HG02884 (cell line): ENCODE measurements around the gene PXDN.

Source experiments
- ATAC-seq: cut with Tn5 transposase; IDR thresholded peaks from one replicate; pipeline ENCODE4 v1.9.1; 2021; ENCODE audit warnings: mild to moderate bottlenecking, moderate library complexity; ENCODE audit not compliant: unreplicated experiment

PXDN gene

DNA sequence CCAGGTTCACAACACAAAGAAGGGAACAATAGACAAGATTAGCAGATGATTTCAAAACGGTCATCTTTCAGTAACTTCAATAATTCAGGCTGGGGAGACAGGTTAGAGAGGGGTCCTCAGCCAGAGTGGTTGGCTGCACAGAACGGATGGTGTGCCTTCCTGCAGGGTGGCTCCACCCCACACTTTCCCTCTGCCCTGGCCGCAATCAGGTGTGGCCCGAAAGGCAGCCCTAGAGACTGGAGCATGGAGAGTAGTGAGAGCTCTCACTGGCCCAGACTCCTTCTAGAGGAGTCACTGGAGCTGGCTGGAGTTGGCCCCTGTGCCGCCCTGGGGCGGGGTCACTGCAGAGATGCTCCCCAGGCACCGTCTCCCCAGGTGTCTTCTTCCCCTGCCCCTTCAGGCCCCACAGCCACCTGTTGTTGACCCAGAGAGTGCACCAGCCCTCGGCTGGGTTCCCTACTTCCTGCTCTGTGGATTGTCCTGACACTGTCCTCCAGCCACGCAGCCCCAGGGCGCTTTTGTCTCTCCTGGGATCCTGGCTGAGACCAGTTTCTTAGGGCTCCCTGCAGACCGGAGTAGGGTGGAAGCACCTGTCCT, 126.8 kb downstream of the PXDN start:
- ATAC-seq, result no peak

DNA sequence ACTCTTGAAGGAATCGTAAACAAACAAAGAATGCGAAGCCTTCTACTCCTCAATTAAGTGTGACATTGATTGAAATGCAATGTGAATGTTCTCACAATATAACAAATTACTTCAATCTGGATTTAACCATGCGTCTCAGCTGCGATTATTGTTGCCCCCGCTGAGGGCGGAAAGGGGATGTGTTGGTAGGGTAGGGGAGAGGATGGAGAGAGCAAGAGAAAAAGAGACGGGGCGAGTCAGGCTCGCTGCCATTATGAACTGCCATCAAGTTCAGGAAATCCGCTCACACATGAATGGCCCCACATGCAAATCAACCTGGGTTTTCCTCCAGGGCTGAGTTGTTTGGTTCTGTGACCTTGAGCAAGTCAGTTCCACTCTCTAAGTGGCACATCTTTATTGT, 129.8 kb downstream of the PXDN start:
- ATAC-seq, result peak; percentile 63

DNA sequence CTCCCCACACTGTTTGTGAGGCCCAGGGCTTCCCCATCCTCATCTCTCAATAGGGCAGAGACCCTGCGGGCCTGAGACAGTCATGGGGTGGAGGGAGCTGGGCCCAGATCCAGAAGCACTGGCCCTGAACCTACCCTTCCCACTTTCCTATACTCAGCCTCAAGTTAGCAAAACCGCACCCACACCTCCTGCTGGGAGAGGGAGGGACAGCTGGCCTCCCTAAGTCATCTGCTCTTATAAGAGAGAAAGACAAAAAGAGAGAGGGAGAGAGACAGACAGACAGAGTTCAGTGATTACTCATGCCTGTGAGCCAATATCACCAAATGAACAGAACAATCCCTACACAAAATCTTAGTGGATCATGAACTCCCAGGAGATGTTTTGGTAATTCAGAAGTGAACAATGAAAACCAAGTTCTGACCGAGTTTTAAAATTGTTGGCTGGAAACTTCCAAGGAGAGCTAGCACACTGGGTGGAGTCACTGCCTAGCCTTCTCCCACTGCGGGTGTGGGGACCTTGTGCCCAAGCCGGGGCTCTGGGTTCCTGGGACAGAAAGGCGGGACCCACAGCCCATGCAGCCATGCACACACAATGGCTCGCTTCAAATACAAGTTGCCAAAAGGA, 130.5 kb downstream of the PXDN start:
- no peak for ATAC-seq

DNA sequence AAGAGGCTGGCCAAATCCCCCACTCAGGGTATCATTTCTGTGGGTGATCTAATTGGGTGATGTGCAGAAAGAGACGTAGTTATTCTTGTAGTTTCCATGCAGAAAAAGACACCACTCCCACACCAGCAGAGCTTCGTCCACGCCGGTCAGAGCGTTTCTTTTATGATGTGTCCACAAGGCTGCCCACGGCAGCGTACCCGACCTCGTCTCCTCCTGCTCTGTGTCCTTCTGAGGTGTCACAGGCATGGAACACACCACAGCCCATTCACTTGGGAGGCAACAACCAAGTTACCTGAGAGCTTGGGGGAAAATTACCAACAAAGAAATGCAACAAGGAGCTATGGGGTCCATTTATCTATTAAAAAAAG, 131.3 kb downstream of the PXDN start:
- no peak for ATAC-seq

DNA sequence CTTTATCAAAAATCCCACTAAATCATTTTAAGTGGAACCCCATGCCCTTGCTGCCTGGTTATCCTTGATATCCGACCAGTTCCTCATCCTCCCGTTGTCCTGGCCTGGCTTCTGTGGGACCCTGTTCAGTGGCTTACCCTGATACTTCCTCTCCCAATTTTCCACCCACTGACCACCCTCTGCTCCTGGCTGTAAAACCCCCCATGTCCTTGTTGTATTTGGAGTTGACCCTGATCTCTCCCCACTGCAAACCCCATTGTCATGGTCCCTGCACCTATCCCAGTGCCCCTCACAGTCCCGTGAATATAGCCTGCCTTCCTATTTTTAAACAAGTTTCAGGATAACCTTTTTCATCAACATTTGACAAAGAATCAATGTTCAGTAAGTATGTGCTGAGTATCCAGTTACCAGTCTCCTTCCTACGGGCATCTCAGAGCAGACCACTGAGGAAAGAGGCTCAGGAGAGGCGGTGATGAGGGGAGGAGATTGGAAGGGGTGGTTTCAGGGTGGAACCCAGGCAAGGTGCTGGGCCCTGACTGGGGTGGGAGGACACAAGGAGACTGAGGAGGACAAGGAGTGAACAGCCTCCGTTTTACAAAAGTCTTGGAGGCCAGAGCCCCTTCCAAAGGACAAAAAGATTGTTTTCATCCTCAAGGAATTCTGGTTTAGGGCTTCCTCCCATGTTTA, 131.8 kb downstream of the PXDN start:
- ATAC-seq, result no peak

- no peak for ATAC-seq
These were observed 132.4 kb downstream of the PXDN start for GRCh38 chr2:1611886-1612285.

GRCh38 chr2:1610096-1610485, 134.2 kb downstream of the PXDN start:
- ATAC-seq, result no peak

DNA sequence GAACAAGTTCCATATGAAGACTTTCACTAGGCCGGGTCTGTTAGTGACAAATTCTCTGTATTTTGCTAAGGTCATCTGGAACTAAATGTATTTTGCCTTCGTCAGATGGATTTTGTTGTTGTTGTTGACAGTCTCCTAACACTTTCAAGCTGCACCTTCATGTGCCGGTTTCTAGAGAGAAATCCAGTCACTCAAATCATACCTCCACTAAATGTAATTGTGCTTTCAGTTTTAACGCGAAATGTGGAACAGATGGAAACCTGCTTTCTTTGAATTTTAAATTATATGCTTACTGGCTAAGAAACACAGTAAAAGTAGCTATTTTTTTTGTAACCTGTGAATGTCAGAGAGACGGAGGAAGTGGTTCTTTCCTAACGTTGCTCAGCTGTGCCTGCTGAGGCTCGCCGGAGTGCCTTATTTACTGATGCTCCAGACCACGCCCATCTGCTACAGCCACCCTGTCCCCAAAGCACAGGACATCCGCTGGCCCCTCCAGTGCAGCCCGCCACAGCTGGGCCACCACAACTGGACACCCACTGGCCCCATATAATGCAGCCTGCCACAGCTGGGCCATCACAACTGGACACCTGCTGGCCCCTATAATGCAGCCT, 134.7 kb downstream of the PXDN start:
- ATAC-seq, result no peak

- ATAC-seq, result no peak
These were observed 135.3 kb downstream of the PXDN start for GRCh38 chr2:1609040-1609439.

DNA sequence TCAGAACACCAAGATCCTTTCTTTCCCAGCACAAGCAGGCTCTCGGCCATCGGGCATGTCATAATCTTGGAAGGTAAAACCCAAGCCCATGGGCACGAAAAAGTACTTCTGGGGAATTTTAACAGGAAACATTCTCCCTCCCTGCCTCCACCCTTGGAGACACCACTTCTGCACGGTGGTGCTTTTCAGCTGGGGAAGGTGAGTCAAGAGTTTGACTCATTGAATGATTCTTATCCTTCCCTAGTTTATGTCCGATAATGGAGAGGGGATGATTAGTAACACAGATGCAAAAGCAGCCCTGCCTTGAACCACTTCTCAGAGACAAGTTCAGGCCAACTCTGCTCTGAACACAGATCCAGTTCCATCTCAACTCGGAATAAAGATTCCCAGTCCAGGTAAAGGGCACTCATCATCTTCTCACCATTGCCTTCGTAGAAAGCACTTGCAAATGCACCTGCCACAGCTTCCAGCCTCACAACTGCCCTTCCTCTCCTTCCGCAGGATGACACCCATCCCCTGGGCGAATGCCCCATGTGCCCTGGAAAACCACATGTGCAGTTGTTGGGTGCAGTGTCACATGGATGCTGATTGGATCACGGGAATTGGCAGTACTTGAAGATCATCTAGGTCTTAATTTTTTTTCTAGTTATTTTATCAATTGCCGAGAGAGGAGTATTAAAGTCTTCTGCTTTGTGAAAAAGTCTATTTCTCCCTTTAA, 136.2 kb downstream of the PXDN start:
- no peak for ATAC-seq

GRCh38 chr2:1607236-1607920, 136.9 kb downstream of the PXDN start:
- ATAC-seq, result no peak

GRCh38 chr2:1606421-1607235, 137.7 kb downstream of the PXDN start:
- no peak for ATAC-seq

GRCh38 chr2:1606046-1606400, 138.3 kb downstream of the PXDN start:
- ATAC-seq, result peak; percentile 7

DNA sequence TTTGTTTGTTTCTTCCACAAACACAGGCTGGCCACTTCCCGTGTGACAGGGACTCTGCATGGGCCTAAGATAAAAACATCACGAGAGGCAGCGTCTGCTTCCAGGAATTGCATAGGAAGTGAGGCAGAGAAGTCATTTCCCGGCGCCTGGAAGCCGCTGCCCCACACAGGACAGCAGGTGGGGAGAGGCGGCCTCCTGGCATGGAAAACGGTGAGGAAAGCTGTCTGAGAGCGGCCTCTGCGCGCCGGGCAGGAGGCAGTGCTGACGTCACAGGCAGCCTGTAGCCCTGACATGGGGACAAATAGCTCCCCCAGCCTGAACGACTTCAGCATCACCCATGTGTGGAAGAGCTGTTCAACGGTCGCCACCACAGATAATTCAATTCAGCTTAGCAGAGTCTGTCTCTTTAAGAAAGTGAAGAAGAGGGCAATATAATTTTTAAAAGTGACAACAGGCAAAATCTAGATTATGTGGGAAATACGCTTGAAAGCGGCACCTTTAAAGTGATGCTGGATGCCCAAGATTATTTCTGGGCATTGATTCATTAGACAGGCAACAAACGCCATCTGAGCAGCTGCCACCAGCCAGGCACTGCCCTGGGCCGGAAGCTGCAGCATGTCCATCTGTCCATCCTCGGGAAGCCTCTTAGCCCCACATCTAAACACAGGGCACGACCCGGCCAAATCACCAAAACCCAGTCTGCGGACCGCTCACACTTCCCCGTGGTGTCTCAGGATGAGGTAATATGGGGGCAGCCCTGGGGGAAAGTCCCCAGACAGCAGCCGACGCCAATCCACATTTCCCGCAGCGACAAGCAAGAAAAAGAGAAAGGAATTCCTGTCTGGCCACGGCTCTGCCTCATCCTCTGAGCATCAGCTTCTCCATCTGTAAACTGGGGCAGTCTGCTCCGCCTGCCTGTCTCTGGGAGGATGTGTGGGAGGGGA, 138.9 kb downstream of the PXDN start:
- peak; percentile 50 for ATAC-seq

- no peak for ATAC-seq
These were observed 140.8 kb downstream of the PXDN start for GRCh38 chr2:1603521-1603920.

DNA sequence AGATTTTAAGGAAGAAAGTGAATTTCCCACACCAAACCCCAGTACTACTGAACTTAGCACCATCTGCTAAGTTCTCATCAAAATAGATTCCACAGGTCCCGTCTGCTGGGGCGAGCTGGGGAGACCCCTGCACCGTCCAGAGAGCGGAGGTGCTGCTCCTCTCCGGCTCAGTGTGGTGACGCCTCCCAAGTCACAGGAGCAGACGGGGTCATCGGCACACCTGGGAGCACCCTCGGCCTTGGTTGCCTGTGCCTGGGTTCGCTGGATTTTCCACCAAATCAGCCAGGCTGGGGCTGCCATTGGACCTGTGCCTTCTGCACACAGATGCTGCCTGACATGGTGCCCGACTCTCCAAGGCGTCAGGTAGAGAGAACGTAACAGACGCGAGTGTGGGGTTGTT, 141.3 kb downstream of the PXDN start:
- ATAC-seq, result no peak

GRCh38 chr2:1602278-1603010, 141.9 kb downstream of the PXDN start:
- no peak for ATAC-seq
